ENCODE results near the gene STIM1.

Gene STIM1

GRCh38 chr11:3925513-3925912, 70.0 kb downstream of the STIM1 start:
- no peak for DNase-seq

- no peak for DNase-seq
These were observed 71.1 kb downstream of the STIM1 start for GRCh38 chr11:3926458-3927095.

- DNase-seq, result no peak
These were observed 71.8 kb downstream of the STIM1 start for GRCh38 chr11:3927129-3927796.

- no peak for DNase-seq
These were observed 73.8 kb downstream of the STIM1 start for GRCh38 chr11:3929232-3929631.

GRCh38 chr11:3929649-3930048, 74.2 kb downstream of the STIM1 start:
- DNase-seq, result no peak

GRCh38 chr11:3932698-3933097, 77.2 kb downstream of the STIM1 start:
- no peak for DNase-seq

GRCh38 chr11:3933165-3933628, 77.7 kb downstream of the STIM1 start:
- no peak for DNase-seq

GRCh38 chr11:3934658-3935057, 79.2 kb downstream of the STIM1 start:
- DNase-seq, result no peak

- no peak for DNase-seq
These were observed 81.1 kb downstream of the STIM1 start for GRCh38 chr11:3936517-3936916.

GRCh38 chr11:3939211-3939610, 83.7 kb downstream of the STIM1 start:
- peak; percentile 17 for DNase-seq

GRCh38 chr11:3939651-3940190, 84.3 kb downstream of the STIM1 start:
- no peak for DNase-seq

- peak; percentile 1 for DNase-seq
These were observed 86.9 kb downstream of the STIM1 start for GRCh38 chr11:3942160-3942955.

GRCh38 chr11:3942956-3943497, 87.6 kb downstream of the STIM1 start:
- no peak for DNase-seq

GRCh38 chr11:3944198-3944597, 88.7 kb downstream of the STIM1 start:
- DNase-seq, result no peak

GRCh38 chr11:3946455-3947017, 91.1 kb downstream of the STIM1 start:
- DNase-seq, result no peak

- DNase-seq, result no peak
These were observed 91.6 kb downstream of the STIM1 start for GRCh38 chr11:3947061-3947460.

GRCh38 chr11:3949125-3949524, 93.7 kb downstream of the STIM1 start:
- DNase-seq, result peak; percentile 49

GRCh38 chr11:3950996-3951660, 95.7 kb downstream of the STIM1 start:
- no peak for DNase-seq

- DNase-seq, result no peak
These were observed 97.3 kb downstream of the STIM1 start for GRCh38 chr11:3952715-3953114.

GRCh38 chr11:3953327-3953726, 97.9 kb downstream of the STIM1 start:
- no peak for DNase-seq

GRCh38 chr11:3954448-3955298, 99.2 kb downstream of the STIM1 start:
- no peak for DNase-seq

Measured in inflammatory macrophage treated with lipopolysaccharide for 4 hours (primary cell).